HCEC 1CT (cell line): ENCODE measurements around the gene LDAF1.
A peak's percentile ranks its signal among the peaks of the same experiment; 100 is the strongest.
"Not testable (repeated sequence)": the region's sequence is repeated elsewhere in the genome, so short reads cannot be mapped to it uniquely, and the experiment has no call there.

ENCODE experiments used
- DNase-seq: peaks from one replicate; pipeline ENCODE4 v3.0.0-alpha.2; 2017

Gene LDAF1

DNA sequence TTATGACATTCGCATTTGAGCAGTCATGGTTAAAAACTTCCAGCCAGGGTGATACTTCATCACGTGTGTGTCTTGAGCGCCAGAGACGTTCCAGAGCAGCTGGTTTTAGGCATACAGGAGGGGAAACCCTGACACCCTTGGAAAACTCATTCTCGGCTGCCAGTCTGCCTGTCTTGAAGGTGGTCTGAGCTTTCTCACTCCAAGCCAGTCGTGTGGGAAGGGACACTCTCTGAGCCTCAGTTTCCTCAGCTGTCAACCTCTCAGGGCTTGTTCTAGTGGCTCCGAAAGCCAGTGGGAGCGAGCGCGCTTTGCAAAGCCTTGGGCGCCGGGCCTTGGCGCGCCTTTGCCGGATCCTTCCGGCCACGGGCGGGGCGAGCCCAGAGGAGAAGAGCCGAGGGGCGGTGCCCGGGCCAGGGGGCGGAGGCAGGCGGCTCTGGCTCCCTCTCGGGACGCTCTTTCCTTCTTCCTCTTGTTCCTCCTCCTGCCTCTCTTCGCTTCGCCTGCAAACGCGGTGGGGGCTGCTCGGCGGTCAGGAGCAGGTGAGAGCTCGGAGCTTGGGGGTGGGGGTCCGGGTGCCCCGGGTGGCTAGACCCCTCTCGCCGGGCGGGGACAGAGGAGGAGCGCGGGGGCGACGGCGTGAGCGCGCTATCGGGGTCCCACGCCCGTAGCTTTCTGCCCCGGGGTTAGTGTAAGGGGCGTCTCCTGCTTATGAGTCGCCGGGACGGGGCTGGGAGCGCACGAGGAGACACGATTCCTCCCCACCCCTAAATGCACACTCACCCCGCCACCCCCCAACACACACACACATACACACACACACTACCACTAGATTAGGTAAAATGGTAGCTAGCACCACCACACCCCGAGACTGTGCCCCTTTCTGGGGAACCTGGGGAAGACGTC, at the start of gene LDAF1:
TSS of gene LDAF1 (plus strand) at position 467 of the 903 bp plus-strand sequence. CDS start 2,509 bp downstream, outside the sequence.
- peak; percentile 78 for DNase-seq

DNA sequence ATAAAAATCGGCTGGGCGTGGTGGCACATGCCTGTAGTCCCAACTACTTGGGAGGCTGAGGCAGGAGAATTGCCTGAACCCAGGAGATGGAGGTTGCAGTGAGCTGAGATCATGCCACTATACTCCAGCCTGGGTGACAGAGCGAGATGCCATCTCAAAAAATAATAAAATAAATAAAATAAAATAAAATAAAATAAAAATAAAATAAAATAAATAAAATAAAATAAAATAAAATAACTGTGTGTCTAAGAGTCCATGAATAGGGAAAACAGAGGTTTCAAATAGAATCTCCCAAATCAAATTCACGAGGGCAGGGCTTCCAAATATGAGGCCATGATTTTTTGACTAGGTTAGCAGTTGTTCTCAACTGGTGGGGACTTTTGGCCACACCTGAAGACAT, 42.9 kb upstream of the LDAF1 start:
- DNase-seq, result not testable (repeated sequence)

GRCh38 chr16:21116148-21116693, 42.3 kb upstream of the LDAF1 start:
- no peak for DNase-seq

DNA sequence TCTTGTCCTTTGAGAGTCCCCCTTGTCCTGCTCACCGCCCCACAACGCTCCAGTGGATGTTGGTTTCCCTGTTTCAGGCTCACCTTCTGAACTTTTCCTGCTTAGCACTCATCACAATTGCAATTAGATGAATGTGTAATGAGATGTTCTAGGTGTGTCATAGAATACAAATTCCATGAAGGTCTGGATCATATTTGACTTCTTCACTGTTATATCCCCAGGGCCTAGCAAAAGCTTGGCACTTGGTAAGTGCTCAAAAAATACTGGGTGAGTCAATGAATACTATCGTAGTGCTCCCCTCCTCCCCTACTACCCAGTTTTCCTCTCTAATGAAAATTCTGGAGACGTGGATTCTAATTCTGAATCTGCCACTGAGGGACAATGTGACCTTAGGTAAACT, 40.9 kb upstream of the LDAF1 start:
- DNase-seq, result no peak

DNA sequence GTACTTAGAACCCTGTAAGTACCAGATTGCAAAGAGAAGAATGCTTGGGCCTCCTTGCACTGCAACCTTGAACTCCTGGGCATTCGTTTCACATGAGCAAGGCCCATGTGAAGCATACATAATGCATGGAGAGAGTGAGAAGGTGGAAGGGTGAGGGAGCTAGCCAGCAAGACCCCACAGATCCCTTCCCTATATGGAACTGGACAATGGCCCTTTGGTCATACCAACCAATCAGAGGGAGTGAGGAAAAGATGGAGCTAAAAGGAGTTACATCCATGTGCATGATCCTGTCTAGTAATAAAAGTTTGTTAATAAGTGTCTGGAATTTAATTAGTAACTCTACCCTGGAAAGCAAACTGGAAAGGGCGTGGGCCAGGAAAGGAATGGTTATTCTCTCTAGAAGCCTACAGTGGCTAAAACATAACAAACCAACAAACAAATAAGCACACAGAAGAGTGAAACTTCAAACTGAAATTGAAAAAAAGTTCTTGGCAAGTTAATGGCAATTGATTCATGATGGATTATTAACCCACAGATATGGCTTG, 37.4 kb upstream of the LDAF1 start:
- no peak for DNase-seq

DNA sequence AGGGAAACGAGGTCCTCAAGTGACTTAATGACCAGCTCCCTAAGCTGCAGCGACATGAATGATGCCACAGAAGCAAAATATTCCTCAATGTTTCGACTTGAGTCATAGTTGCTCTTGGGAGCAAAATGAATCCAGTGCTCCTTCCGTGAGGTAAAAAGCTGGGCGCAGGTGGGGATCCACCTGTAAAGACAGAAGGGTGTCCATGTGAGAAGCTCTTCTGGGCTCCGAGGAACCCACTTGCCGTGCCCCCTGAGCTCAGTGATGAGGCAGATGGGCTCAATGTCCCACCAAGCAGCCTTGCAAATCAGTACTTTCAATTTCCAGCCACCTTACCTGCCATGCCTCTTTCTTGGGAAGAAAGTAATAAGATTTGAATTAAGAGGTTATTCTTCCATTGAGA, 33.3 kb upstream of the LDAF1 start:
- DNase-seq, result no peak

- DNase-seq, result no peak
Measured at GRCh38 chr16:21126518-21126917, 32.0 kb upstream of the LDAF1 start.

DNA sequence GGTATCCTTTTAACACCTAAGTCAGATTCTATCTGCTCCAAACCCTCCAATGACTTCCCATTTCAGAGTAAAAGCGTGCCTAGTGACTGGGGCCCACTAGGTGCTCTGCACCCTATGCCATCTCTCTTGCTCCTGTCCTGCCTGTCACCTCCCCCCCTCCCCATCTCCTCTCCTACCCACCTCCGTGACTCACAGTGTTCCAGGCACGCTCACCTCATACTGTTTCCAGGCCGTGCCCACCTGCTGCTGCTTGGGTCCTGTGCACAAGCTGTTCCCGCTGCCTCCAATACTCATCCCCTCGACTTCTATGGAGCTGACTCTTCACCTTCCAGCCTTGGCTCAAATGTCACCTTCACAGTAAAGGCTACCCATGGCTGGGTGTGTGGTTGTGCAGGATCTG, 29.5 kb upstream of the LDAF1 start:
- no peak for DNase-seq

- no peak for DNase-seq
Measured at GRCh38 chr16:21130811-21131210, 27.7 kb upstream of the LDAF1 start.

DNA sequence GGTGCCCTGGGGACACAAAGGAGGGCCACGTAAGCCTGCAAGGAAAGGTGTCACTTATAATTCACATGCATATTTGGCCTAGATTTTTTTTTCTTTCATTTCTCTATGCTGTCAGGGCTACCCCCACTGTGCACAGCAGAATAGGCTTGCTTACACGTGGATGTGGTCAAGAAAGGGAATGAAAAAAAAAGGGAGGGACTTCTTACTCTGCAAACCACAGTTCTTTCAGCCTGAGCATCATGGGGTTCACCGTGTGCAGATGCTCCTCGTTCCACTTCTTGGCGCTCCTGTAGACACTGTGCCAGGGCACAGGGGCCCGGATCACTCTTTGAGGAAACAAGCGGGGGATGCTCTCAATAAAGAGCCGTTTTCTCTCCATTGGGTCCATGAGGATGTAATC, 24.4 kb upstream of the LDAF1 start:
- DNase-seq, result no peak

GRCh38 chr16:21145738-21146137, 12.7 kb upstream of the LDAF1 start:
- DNase-seq, result no peak

GRCh38 chr16:21150375-21151001, 8.0 kb upstream of the LDAF1 start, which contains the start of gene DNAH3:
Gene DNAH3 (minus strand): TSS chr16:21150846. CDS start chr16:21150319, 527 bp downstream.
- no peak for DNase-seq

- not testable (repeated sequence) for DNase-seq
Measured at GRCh38 chr16:21152160-21153030, 6.1 kb upstream of the LDAF1 start.

DNA sequence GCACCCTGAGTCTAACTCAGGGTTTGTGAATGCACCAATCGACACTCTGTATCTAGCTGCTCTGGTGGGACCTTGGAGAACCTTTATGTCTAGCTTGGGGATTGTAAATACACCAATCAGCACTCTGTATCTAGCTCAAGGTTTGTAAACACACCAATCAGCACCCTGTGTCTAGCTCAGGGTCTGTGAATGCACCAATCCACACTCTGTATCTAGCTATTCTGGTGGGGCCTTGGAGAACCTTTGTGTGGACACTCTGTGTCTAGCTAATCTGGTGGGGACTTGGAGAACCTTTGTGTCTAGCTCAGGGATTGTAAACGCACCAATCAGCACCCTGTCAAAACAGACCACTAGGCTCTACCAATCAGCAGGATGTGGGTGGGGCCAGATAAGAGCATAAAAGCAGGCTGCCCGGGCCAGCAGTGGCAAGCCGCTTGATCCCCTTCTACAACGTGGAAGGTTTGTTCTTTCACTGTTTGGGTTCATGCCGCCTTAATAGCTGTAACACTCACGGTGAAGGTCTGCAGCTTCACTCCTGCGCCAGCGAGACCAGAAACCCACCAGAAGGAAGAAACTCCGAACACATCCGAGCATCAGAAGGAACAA, 5.2 kb upstream of the LDAF1 start:
- DNase-seq, result not testable (repeated sequence)

GRCh38 chr16:21156011-21156410, 2.5 kb upstream of the LDAF1 start:
- not testable (repeated sequence) for DNase-seq

- peak; percentile 79 for DNase-seq
Measured at GRCh38 chr16:21156767-21157467, 1.6 kb upstream of the LDAF1 start.

DNA sequence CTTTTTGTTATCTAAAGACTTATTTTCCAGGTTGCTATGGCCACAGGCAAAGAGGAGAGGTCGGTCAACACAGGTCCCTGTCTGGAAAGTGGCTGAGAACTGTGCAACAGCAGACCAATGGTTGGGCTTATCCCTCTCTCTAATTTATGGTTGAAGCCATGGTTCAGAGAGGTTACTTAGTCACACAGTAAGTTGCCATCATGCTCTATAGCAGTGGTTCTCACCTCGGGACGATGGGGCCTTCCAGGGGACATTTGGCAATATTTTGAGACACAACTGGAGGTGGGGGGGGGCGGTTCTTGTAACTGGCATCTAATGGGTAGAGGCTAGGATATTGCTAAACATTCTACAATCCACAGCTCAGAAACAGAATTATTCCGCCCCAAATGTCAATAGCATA, 842 bp upstream of the LDAF1 start:
- DNase-seq, result no peak

DNA sequence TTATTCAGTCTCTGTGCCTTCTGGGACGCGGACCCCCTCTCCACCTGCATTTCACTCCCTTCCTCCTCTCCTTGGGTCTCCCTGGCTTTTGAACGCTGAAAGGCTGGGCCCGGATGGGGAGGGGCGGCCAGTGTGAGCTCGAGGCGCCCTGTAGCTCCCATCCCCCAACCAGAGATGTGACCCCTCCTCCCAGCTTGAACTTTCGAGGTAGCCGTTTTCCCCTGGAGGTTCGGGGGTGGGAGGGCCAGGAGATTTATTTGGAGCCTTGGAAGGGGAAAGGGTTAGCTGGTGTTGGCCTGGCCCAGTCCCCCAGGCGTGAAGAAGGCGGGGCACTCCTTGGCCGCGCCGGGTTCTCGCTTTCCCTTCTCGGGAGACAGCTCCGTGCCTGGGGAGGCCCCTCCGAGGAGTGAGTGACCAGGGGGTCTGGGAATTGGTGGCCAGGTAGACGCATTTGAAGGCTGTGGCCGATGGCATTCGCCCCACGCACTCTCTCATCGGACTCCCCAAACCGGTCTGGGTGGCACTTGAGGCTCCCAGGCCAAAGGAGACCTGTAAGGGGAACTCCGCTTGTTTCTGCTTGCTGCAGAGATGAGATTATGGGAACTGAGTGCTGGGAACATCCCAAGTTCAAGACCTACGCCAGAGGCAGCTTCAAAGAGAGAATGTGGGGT, 942 bp downstream of the LDAF1 start:
- DNase-seq, result no peak

DNA sequence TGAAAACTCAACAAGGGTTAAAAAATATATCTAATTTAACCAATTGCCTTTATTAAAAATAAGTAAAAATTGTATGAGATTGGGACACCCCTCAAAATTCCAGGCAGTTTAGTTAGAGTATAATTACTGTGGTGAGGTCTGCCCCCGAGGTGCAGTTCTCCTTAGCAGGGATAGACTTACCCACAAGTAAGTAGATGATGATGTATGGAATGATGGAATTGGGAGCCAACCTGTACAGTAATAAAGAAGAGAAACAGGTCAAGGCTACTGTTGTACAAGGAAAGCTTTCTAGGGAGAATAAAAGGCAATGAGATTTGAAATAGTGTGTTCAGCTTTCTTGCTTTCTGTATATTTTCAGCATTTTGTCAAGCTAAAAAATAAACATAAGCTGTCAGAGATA, 1.8 kb downstream of the LDAF1 start:
- no peak for DNase-seq

DNA sequence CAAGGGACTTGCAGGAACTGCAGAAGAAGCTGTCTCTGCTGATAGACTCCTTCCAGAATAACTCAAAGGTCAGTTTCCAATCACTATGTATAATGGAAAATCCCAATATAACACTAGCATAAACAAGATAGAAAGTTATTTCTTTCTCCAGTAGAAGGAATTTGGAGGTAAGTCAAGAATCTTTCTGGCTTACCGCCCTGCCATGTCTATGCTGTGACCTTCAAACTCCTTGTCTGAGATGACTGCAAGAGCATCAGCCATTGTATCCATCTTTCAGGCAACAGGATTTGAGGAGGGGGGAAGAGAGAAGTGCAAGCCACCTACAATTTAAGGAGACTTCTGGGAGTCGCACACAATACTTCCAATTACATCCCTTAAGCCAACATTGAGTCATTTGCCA, 2.7 kb downstream of the LDAF1 start:
- no peak for DNase-seq

DNA sequence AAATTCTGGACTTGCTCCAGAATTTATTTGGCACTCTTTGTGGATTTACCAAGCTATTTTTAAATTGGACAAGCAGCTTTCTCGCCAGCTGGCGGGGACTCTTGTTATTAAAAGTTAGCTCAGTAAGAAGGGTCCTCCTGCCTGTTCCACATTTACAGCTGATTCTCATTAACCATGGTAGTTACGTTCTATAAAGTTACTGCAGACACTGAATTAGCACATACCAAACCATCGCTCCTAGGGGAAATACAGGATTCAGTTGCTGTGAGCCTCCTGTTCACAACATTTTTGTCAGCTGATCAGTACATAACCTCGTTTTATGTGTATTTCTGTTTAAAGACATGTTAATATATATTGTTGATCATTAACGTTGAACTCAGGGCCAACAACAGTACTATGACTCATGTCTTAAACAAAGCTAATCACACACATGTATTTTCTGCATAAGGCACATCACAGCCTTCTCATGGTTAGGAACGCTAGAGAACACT, 4.2 kb downstream of the LDAF1 start:
- no peak for DNase-seq
